MCF 10A (cell line): ENCODE measurements around the gene MFSD1. TPM values are rescaled to one million over a fixed set of nuclear protein-coding genes. Genes with fewer than 3 reads are reported as not detected.

ENCODE experiments used
- BruUV-seq: library from RNA; stranded (reverse); fragments of 400-500 nt; replicated peaks from 2 replicates; lab custom pipeline; 2021; lab: Mats Ljungman, UMichigan
- CTCF ChIA-PET: fragments of 300-600 bp; sonication (Branson Sonifier 250); formaldehyde crosslinking; extraction: SDS; loops from one replicate; lab custom pipeline; 2021; ENCODE audit warnings: antibody characterized with exemption, inconsistent platforms; lab: Yijun Ruan, JAX
- POLR2A ChIA-PET: fragments of 300-600, 350-650 bp; sonication (Branson Sonifier 250); formaldehyde crosslinking; extraction: SDS; loops from one replicate; lab custom pipeline; 2020; ENCODE audit warnings: antibody characterized with exemption, inconsistent platforms; lab: Yijun Ruan, JAX
- DNase-seq: peaks from one replicate; pipeline ENCODE4 v3.0.0-alpha.2; 2018; ENCODE audit not compliant: unreplicated experiment
- H3K27ac Mint-ChIP-seq: one replicate; pipeline ENCODE4 v1.8.0; 2022; ENCODE audit warnings: mild to moderate bottlenecking, low read depth, mixed read lengths; ENCODE audit not compliant: unreplicated experiment
- H3K27me3 Mint-ChIP-seq: one replicate; pipeline ENCODE4 v1.8.0; 2022; ENCODE audit warnings: mixed read lengths; ENCODE audit not compliant: insufficient read depth, unreplicated experiment
- H3K36me3 Mint-ChIP-seq: one replicate; pipeline ENCODE4 v1.8.0; 2022; ENCODE audit warnings: mild to moderate bottlenecking, moderate library complexity, mixed read lengths; ENCODE audit not compliant: insufficient read depth, unreplicated experiment
- H3K4me1 Mint-ChIP-seq: one replicate; pipeline ENCODE4 v1.8.0; 2022; ENCODE audit warnings: mixed read lengths; ENCODE audit not compliant: insufficient read depth, unreplicated experiment
- H3K4me3 Mint-ChIP-seq: one replicate; pipeline ENCODE4 v1.8.0; 2022; ENCODE audit warnings: mild to moderate bottlenecking, moderate library complexity, mixed read lengths; ENCODE audit not compliant: unreplicated experiment
- H3K9me3 Mint-ChIP-seq: one replicate; pipeline ENCODE4 v1.8.0; 2022; ENCODE audit warnings: mixed read lengths; ENCODE audit not compliant: unreplicated experiment
- intact Hi-C: fragments of 100-400 bp; cut with micrococcal nuclease; formaldehyde crosslinking; loops from 2 replicates; pipeline ENCODE4 v1.14.1; 2022
- total RNA-seq: library from RNA; stranded (reverse); gene quantifications from 2 replicates; pipeline ENCODE4 v1.2.3, GENCODE V29; 2022
- TF ChIP-seq, protein P1 (sequence below): fragments of 200-600 bp; IDR thresholded peaks from one replicate; pipeline ENCODE4 v1.8.0; 2022; ENCODE audit warnings: antibody characterized with exemption, mild to moderate bottlenecking; ENCODE audit not compliant: unreplicated experiment

Gene MFSD1
- total RNA-seq, 1 experiment from 2014 or later: 28.9 TPM

DNA sequence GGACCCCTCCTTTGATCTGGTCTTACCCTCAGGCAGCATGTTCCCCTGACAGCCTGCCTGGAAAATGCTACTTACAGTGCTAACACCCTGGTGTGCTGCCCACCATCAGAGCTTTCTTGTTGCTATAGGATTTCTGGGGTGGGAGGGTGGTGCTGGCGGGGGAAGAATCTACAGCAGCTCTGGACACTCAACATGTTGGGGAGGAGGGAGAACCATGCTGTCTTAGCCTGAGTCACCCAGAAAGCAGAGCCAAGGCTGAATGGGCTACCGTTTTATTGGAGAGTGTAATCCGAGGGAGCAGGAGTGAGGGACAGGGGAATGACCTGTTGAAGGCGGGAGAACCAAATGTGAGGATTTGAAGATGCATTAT is 45.6 kb downstream of the MFSD1 start:
- intact Hi-C loops: loop anchor here (2.0 to 10.0 kb wide), 2 partner anchors 405 to 767 kb away; no protein-coding TSS in a partner anchor
- TF ChIP-seq, protein P1, sequence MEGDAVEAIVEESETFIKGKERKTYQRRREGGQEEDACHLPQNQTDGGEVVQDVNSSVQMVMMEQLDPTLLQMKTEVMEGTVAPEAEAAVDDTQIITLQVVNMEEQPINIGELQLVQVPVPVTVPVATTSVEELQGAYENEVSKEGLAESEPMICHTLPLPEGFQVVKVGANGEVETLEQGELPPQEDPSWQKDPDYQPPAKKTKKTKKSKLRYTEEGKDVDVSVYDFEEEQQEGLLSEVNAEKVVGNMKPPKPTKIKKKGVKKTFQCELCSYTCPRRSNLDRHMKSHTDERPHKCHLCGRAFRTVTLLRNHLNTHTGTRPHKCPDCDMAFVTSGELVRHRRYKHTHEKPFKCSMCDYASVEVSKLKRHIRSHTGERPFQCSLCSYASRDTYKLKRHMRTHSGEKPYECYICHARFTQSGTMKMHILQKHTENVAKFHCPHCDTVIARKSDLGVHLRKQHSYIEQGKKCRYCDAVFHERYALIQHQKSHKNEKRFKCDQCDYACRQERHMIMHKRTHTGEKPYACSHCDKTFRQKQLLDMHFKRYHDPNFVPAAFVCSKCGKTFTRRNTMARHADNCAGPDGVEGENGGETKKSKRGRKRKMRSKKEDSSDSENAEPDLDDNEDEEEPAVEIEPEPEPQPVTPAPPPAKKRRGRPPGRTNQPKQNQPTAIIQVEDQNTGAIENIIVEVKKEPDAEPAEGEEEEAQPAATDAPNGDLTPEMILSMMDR: no peak
- Mint-ChIP-seq H3K27me3 (no peaks in the 10 kb centered on the region), H3K4me3 (no peak overlapping the region), H3K27ac (no peak overlapping the region), H3K36me3 (no peaks in the 10 kb centered on the region), H3K4me1 (no peaks in the 10 kb centered on the region), H3K9me3 (no peaks in the 10 kb centered on the region)
- CTCF ChIA-PET: interaction anchor here (0.9 to 11.5 kb wide), 7 partner anchors 9 to 417 kb away, joined by 3 to 231 read pairs (median 8); no protein-coding TSS in a partner anchor
- POLR2A ChIA-PET: no interaction called here
- no TSS peak for BruUV-seq
- DNase-seq: no peak

DNA sequence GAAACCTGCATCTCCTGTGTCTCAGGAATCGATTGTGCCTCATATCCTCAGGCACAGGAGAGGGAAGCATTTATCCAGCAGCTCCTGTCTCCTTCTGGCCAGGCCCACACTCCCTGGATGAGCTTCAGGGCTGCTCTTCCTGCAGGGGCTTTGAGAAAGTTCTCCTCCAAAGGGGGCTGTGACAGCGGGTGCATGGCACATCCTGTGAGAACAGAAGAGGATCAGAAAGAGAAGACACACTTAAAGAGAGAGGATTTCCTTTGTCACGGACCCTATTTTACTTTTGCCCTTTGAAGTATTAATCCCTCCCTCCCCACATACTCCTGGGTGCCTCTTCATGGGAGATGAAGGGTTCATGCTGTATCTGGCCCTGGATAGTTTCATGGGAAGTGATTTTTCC is 46.0 kb downstream of the MFSD1 start:
- ChIA-PET CTCF (interaction anchor here (0.9 to 11.5 kb wide), 4 partner anchors 9 to 417 kb away, joined by 3 to 231 read pairs (median 10); no protein-coding TSS in a partner anchor), POLR2A (no interaction called here)
- Mint-ChIP-seq H3K4me3 (no peak overlapping the region), H3K9me3 (no peaks in the 10 kb centered on the region), H3K27me3 (no peaks in the 10 kb centered on the region), H3K36me3 (no peaks in the 10 kb centered on the region), H3K4me1 (no peaks in the 10 kb centered on the region), H3K27ac (no peak overlapping the region)
- DNase-seq: no peak
- BruUV-seq: no TSS peak
- intact Hi-C loops: loop anchor here (2.0 to 10.0 kb wide), 2 partner anchors 405 to 767 kb away; no protein-coding TSS in a partner anchor
- TF ChIP-seq, protein P1: no peak

DNA sequence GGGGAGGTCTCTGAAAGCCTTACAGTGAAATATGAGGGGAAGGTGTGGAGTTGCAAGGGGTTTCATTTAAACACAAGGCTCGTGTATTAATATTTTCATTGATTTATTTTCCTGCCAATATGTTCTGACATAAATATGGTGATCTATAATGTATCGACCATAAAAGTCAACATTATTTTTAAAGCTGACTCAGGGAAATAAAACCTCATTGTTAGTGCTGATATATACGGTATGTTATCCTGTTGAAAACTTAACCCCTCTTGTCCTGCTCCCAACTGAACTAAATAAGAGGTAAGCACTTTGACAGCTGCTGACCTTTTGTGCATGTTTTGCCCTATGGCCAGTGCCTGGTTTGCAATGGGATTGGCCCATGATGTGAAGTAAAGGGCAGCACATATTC is 47.9 kb downstream of the MFSD1 start:
- Mint-ChIP-seq H3K36me3 (no peaks in the 10 kb centered on the region), H3K4me1 (no peaks in the 10 kb centered on the region), H3K4me3 (no peak overlapping the region), H3K27ac (no peak overlapping the region), H3K9me3 (no peaks in the 10 kb centered on the region), H3K27me3 (no peaks in the 10 kb centered on the region)
- DNase-seq: no peak
- ChIA-PET CTCF (interaction anchor here (2.2 to 11.5 kb wide), 2 partner anchors 403 to 409 kb away, joined by 8 to 231 read pairs; no protein-coding TSS in a partner anchor), POLR2A (interaction anchor here (0.7 kb wide), 1 partner anchor 1009 kb away, joined by 3 read pairs; no protein-coding TSS in a partner anchor)
- TF ChIP-seq, protein P1: no peak
- intact Hi-C loops: loop anchor here (10.0 kb wide), 1 partner anchor 765 kb away; no protein-coding TSS in a partner anchor
- BruUV-seq: no TSS peak

DNA sequence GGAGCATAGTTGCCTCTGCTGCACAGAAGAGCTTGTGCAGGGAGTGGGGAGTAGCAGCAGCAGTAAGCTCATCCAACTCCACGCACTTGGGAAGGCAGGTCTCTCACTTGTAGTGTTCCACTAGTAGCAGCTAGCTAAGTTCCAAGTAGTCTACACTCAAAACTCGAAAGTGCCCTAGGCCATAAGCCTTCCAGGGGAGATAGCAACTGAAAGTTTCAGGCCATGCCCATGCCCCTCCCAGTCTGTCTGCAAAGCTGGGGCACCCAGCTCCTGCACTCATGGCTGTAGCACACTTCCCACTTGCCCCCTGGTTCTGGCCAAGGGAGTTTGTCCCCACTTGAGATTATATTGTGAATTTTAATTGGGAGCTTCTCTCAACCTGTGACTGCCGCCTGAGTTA is 57.5 kb downstream of the MFSD1 start:
- no peaks in the 10 kb centered on the region for H3K4me1 Mint-ChIP-seq
- no peaks in the 10 kb centered on the region for H3K36me3 Mint-ChIP-seq
- TF ChIP-seq, protein P1: no peak
- CTCF ChIA-PET: interaction anchor here (0.9 to 7.7 kb wide), 6 partner anchors 13 to 401 kb away, joined by 3 to 30 read pairs (median 3); no protein-coding TSS in a partner anchor
- peaks cover 21% of the 10 kb centered on the region for H3K27me3 Mint-ChIP-seq
- no TSS peak for BruUV-seq
- no peak for DNase-seq
- intact Hi-C loops: no loop called here
- no peaks in the 10 kb centered on the region for H3K9me3 Mint-ChIP-seq
- H3K4me3 Mint-ChIP-seq: no peak overlapping the region
- no peak overlapping the region for H3K27ac Mint-ChIP-seq
- POLR2A ChIA-PET: no interaction called here
